HUDEP-2 (cell line): ENCODE results near the gene COLEC11.
"Not testable (repeated sequence)": the region's sequence is repeated elsewhere in the genome, so short reads cannot be mapped to it uniquely, and the experiment has no call there.

Source experiments
- DNase-seq, 76 experiments: peaks; one replicate each; lab custom pipeline; 2025; ENCODE audit not compliant: unreplicated experiment in 76 of 76; lab: John Stamatoyannopoulos, UW

COLEC11 gene

GRCh38 chr2:3635975-3636327 lies 41.0 kb downstream of the COLEC11 start:
- not testable (repeated sequence) for DNase-seq

- no peak for DNase-seq
Measured at GRCh38 chr2:3636586-3637310, 41.8 kb downstream of the COLEC11 start.

- no peak for DNase-seq
Measured at GRCh38 chr2:3637311-3637675, 42.4 kb downstream of the COLEC11 start.

- no peak for DNase-seq
Measured at GRCh38 chr2:3637692-3638455, 43.0 kb downstream of the COLEC11 start.

- DNase-seq, result no peak
Measured at GRCh38 chr2:3638456-3638810, 43.5 kb downstream of the COLEC11 start.

GRCh38 chr2:3639015-3639630 lies 44.2 kb downstream of the COLEC11 start:
- DNase-seq, result no peak

GRCh38 chr2:3639653-3640052 lies 44.7 kb downstream of the COLEC11 start:
- no peak for DNase-seq

GRCh38 chr2:3641181-3641580 lies 46.3 kb downstream of the COLEC11 start:
- peak in 1 of 76 experiments; percentile 10 for DNase-seq

GRCh38 chr2:3641841-3642421 lies 47.0 kb downstream of the COLEC11 start:
- DNase-seq, result no peak

- no peak for DNase-seq
Measured at GRCh38 chr2:3642521-3643215, 47.8 kb downstream of the COLEC11 start.

- DNase-seq, result no peak
Measured at GRCh38 chr2:3643371-3644245, 48.7 kb downstream of the COLEC11 start.

- DNase-seq, result no peak
Measured at GRCh38 chr2:3644246-3644525, 49.3 kb downstream of the COLEC11 start.

GRCh38 chr2:3644891-3645605 lies 50.1 kb downstream of the COLEC11 start:
- no peak for DNase-seq

- no peak for DNase-seq
Measured at GRCh38 chr2:3645745-3646389, 51.0 kb downstream of the COLEC11 start.

GRCh38 chr2:3646446-3646845 lies 51.5 kb downstream of the COLEC11 start:
- DNase-seq, result no peak

- DNase-seq, result no peak
Measured at GRCh38 chr2:3647246-3647645, 52.3 kb downstream of the COLEC11 start.

GRCh38 chr2:3647831-3648651 lies 53.1 kb downstream of the COLEC11 start:
- DNase-seq, result no peak

GRCh38 chr2:3648652-3649177 lies 53.8 kb downstream of the COLEC11 start:
- DNase-seq, result no peak
